ENCODE measurements around the gene SPAG4. TPM values are rescaled to one million over a fixed set of nuclear protein-coding genes. Genes with fewer than 3 reads are reported as not detected.

SPAG4 gene
- polyA plus RNA-seq, 3 donors: 2.8 to 45.5 (median 3.2) TPM

- H3K27ac ChIP-seq (ENCODE audit: low read depth, low read length): no peak overlapping the region
- WGBS, 3 donors: 83 to 91% (median 86%) methylated on average over 2 of the region's 2 CpGs
Measured at GRCh38 chr20:35597186-35597585, 18.4 kb upstream of the SPAG4 start.

- 29 to 71% (median 69%) methylated on average over 7 of the region's 7 CpGs for WGBS, 3 donors
- H3K27ac ChIP-seq (ENCODE audit: low read depth, low read length): no peak overlapping the region
Measured at GRCh38 chr20:35598476-35598875, 17.2 kb upstream of the SPAG4 start.

- WGBS, 3 donors: 77 to 85% (median 84%) methylated on average over 22 of the region's 22 CpGs
- H3K27ac ChIP-seq (ENCODE audit: low read depth, low read length): no peak overlapping the region
Measured at GRCh38 chr20:35598899-35599775, 16.5 kb upstream of the SPAG4 start.

- WGBS, 3 donors: 93 to 97% (median 94%) methylated on average over 9 of the region's 9 CpGs
- H3K27ac ChIP-seq (ENCODE audit: low read depth, low read length): no peak overlapping the region
Measured at GRCh38 chr20:35599776-35600120, 15.9 kb upstream of the SPAG4 start.

GRCh38 chr20:35600176-35600992 is 15.2 kb upstream of the SPAG4 start:
- H3K27ac ChIP-seq (ENCODE audit: low read depth, low read length): no peak overlapping the region
- WGBS, 3 donors: 24 to 38% (median 31%) methylated on average over 34 of the region's 34 CpGs

GRCh38 chr20:35600993-35601973 is 14.3 kb upstream of the SPAG4 start:
- WGBS, 3 donors: 1% methylated on average over 87 to 103 of the region's 103 CpGs
- H3K27ac ChIP-seq (ENCODE audit: low read depth, low read length): no peak overlapping the region

- H3K27ac ChIP-seq (ENCODE audit: low read depth, low read length): no peak overlapping the region
- 25 to 27% (median 26%) methylated on average over 24 to 30 of the region's 30 CpGs for WGBS, 3 donors
Measured at GRCh38 chr20:35601990-35602389, 13.6 kb upstream of the SPAG4 start.

- WGBS, 3 donors: 92 to 95% (median 94%) methylated on average over 15 of the region's 15 CpGs
- no peak overlapping the region for H3K27ac ChIP-seq (ENCODE audit: low read depth, low read length)
Measured at GRCh38 chr20:35602851-35603495, 12.7 kb upstream of the SPAG4 start.

- whole genome bisulfite sequencing, 3 donors: 85 to 94% (median 93%) methylated on average over 11 of the region's 11 CpGs
- H3K27ac ChIP-seq (ENCODE audit: low read depth, low read length): no peak overlapping the region
Measured at GRCh38 chr20:35603695-35604448, 11.8 kb upstream of the SPAG4 start.

- WGBS, 3 donors: 49 to 62% (median 62%) methylated on average over 4 of the region's 4 CpGs
- no peak overlapping the region for H3K27ac ChIP-seq (ENCODE audit: low read depth, low read length)
Measured at GRCh38 chr20:35604449-35604747, 11.2 kb upstream of the SPAG4 start.

GRCh38 chr20:35606127-35606526 is 9.5 kb upstream of the SPAG4 start:
- H3K27ac ChIP-seq (ENCODE audit: low read depth, low read length): no peak overlapping the region

GRCh38 chr20:35607003-35607735 is 8.5 kb upstream of the SPAG4 start:
- no peak overlapping the region for H3K27ac ChIP-seq (ENCODE audit: low read depth, low read length)
- WGBS, 3 donors: 67 to 78% (median 72%) methylated on average over 14 of the region's 14 CpGs

More at GRCh38 chr20:35606127-35606526, 9.5 kb upstream of the SPAG4 start:
- WGBS, 3 donors: 86 to 94% (median 89%) methylated on average over 4 of the region's 4 CpGs

GRCh38 chr20:35610833-35611427 is 4.7 kb upstream of the SPAG4 start:
- WGBS, 3 donors: 72 to 90% (median 89%) methylated on average over 9 of the region's 9 CpGs
- H3K27ac ChIP-seq (ENCODE audit: low read depth, low read length): no peak overlapping the region

GRCh38 chr20:35611482-35611881 is 4.1 kb upstream of the SPAG4 start:
- H3K27ac ChIP-seq (ENCODE audit: low read depth, low read length): no peak overlapping the region
- WGBS, 3 donors: 75 to 93% (median 91%) methylated on average over 2 of the region's 2 CpGs

GRCh38 chr20:35616465-35617396 is 1.1 kb downstream of the SPAG4 start:
- H3K27ac ChIP-seq (ENCODE audit: low read depth, low read length): no peak overlapping the region
- 2 to 3% (median 3%) methylated on average over 57 of the region's 57 CpGs for WGBS, 3 donors

Data from adipose tissue (tissue), 3 donors.